Astrocyte (in vitro differentiated cells and primary cell): ENCODE measurements around the gene STRN4. TPM values are rescaled to one million over a fixed set of nuclear protein-coding genes. Genes with fewer than 3 reads are reported as not detected.

Experiments used
- DNase-seq: peaks from one replicate; pipeline ENCODE4 v3.0.0-alpha.2; 2010; ENCODE audit warnings: low read depth
- FAIRE-seq: peaks from 2 replicates; lab custom pipeline; 2011; peaks lifted over from hg19 to GRCh38; lab: Jason Lieb, UNC
- H2AFZ ChIP-seq: 2 replicates; pipeline ENCODE4 v1.6.0; 2012; ENCODE audit warnings: low read depth, low read length, inconsistent platforms
- H3K27ac ChIP-seq: 2 replicates; pipeline ENCODE4 v1.5.1; 2011; ENCODE audit warnings: low read depth, low read length, inconsistent platforms
- H3K27me3 ChIP-seq: 2 replicates; pipeline ENCODE4 v1.6.0; 2011; ENCODE audit warnings: low read length, inconsistent platforms; ENCODE audit not compliant: insufficient read depth
- H3K36me3 ChIP-seq: 2 replicates; pipeline ENCODE4 v1.5.1; 2011; ENCODE audit warnings: low read length, inconsistent platforms; ENCODE audit not compliant: insufficient read depth
- H3K4me1 ChIP-seq: 2 replicates; pipeline ENCODE4 v1.5.1; 2011; ENCODE audit warnings: low read length, inconsistent platforms; ENCODE audit not compliant: insufficient read depth
- H3K4me2 ChIP-seq: 2 replicates; pipeline ENCODE4 v1.6.0; 2012; ENCODE audit warnings: low read length, inconsistent platforms
- H3K4me3 ChIP-seq: 2 replicates; pipeline ENCODE4 v1.5.1; 2011; ENCODE audit warnings: low read depth, mild to moderate bottlenecking, low read length, inconsistent platforms; ENCODE audit not compliant: insufficient read depth
- H3K79me2 ChIP-seq: 2 replicates; pipeline ENCODE4 v1.6.0; 2012; ENCODE audit warnings: mild to moderate bottlenecking, low read length, inconsistent platforms; ENCODE audit not compliant: insufficient read depth
- H3K9ac ChIP-seq: 2 replicates; pipeline ENCODE4 v1.6.0; 2012; ENCODE audit warnings: mild to moderate bottlenecking, low read length, inconsistent platforms
- H3K9me3 ChIP-seq: 2 replicates; pipeline ENCODE4 v1.5.1; 2012; ENCODE audit warnings: low read depth, mild to moderate bottlenecking, low read length, inconsistent platforms; ENCODE audit not compliant: insufficient read depth
- H4K20me1 ChIP-seq: 2 replicates; pipeline ENCODE4 v1.6.0; 2012; ENCODE audit warnings: low read length, inconsistent platforms; ENCODE audit not compliant: insufficient read depth
- H3K27ac Mint-ChIP-seq: one replicate; pipeline ENCODE4 v1.8.0; 2021; ENCODE audit warnings: mild to moderate bottlenecking, mixed read lengths; ENCODE audit not compliant: unreplicated experiment
- H3K27me3 Mint-ChIP-seq: one replicate; pipeline ENCODE4 v1.8.0; 2021; ENCODE audit warnings: low read depth, mixed read lengths; ENCODE audit not compliant: unreplicated experiment
- H3K36me3 Mint-ChIP-seq: one replicate; pipeline ENCODE4 v1.8.0; 2021; ENCODE audit warnings: low read depth, mixed read lengths; ENCODE audit not compliant: unreplicated experiment
- H3K4me1 Mint-ChIP-seq: one replicate; pipeline ENCODE4 v1.8.0; 2021; ENCODE audit warnings: low read depth, mixed read lengths; ENCODE audit not compliant: unreplicated experiment
- H3K4me3 Mint-ChIP-seq: one replicate; pipeline ENCODE4 v1.8.0; 2021; ENCODE audit warnings: mild to moderate bottlenecking, moderate library complexity, mixed read lengths; ENCODE audit not compliant: unreplicated experiment
- H3K9me3 Mint-ChIP-seq: one replicate; pipeline ENCODE4 v1.8.0; 2021; ENCODE audit warnings: mild to moderate bottlenecking, mixed read lengths; ENCODE audit not compliant: unreplicated experiment
- EZH2 ChIP-seq: IDR thresholded peaks from 2 replicates; pipeline ENCODE4 v1.6.1; 2012; ENCODE audit warnings: mild to moderate bottlenecking, low read length, inconsistent platforms; ENCODE audit not compliant: insufficient read depth
- total RNA-seq: library from RNA; stranded (reverse); gene quantifications from 2 replicates; pipeline ENCODE4 v1.2.1, GENCODE V29; 2021
- TF ChIP-seq, protein P1 (sequence below): IDR thresholded peaks from 2 replicates; pipeline ENCODE4 v1.5.1; 2011; ENCODE audit warnings: low read depth, mild to moderate bottlenecking, inconsistent platforms, low read length, moderate library complexity; ENCODE audit not compliant: insufficient read depth

STRN4 gene
- total RNA-seq, 1 donor from 2014 or later = 80.8 TPM

DNA sequence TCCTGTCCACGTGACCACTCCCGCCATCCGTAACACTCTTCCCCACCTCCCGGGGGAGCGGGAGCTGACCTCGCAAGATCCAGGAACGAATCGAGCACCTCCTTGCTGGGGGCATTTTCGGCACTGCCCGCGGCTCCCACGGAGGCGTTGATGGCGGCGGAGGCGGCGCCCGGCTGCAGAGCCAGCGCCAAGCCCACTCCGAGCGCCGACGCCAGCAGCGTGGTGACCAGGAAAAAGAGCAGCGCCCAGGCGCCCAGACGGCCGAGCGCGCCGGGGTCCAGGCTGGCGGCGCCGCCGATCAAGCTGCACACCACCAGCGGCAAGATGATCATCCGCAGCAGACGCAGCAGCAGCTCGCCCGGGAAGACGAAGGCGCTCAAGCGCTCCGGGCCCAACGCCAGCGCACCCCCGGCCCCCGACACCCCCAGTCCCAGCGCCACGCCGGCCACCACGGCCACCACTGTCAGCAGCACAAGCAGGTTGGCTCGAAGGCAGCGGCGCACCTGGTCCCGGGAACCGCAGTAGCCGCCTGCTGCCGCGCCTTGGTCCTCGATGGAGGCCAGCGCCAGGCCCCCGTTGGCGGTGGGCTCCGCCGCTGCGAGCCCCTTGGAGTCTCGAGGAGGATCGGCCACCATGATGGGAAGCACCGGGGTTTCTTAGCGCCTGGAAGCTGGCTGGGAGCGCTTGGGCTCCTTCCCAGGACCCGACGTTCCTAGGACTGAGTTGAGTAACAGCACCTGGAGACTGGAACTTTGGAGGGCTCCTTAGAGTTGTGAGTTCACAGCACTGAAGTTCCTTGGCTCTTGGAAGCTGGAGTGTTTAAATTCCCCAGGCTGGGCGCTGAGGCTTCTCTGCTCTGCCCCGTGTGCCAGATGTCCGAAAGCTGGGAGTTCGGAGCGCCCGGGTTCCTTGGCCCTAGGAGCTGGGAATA, 41.3 kb upstream of the STRN4 start:
- peaks cover 30% of the 10 kb centered on the region for H3K4me1 ChIP-seq
- peak overlapping the region; percentile 74 for H3K27ac ChIP-seq
- Mint-ChIP-seq H3K27me3 (no peaks in the 10 kb centered on the region), H3K9me3 (no peaks in the 10 kb centered on the region), H3K4me3 (peak overlapping the region; percentile 97), H3K27ac (peak overlapping the region; percentile 99), H3K4me1 (peaks cover 18% of the 10 kb centered on the region), H3K36me3 (peaks cover 11% of the 10 kb centered on the region)
- DNase-seq (peak; percentile 42), FAIRE-seq (no peak)
- peak overlapping the region; percentile 90 for H3K4me2 ChIP-seq
- H3K9ac ChIP-seq = peak overlapping the region; percentile 86
- H3K79me2 ChIP-seq = peaks cover 58% of the 10 kb centered on the region
- TF ChIP-seq EZH2 = no peak
- TF ChIP-seq, protein P1, sequence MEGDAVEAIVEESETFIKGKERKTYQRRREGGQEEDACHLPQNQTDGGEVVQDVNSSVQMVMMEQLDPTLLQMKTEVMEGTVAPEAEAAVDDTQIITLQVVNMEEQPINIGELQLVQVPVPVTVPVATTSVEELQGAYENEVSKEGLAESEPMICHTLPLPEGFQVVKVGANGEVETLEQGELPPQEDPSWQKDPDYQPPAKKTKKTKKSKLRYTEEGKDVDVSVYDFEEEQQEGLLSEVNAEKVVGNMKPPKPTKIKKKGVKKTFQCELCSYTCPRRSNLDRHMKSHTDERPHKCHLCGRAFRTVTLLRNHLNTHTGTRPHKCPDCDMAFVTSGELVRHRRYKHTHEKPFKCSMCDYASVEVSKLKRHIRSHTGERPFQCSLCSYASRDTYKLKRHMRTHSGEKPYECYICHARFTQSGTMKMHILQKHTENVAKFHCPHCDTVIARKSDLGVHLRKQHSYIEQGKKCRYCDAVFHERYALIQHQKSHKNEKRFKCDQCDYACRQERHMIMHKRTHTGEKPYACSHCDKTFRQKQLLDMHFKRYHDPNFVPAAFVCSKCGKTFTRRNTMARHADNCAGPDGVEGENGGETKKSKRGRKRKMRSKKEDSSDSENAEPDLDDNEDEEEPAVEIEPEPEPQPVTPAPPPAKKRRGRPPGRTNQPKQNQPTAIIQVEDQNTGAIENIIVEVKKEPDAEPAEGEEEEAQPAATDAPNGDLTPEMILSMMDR = no peak
- H4K20me1 ChIP-seq = peaks cover 42% of the 10 kb centered on the region
- H3K27me3 ChIP-seq = no peaks in the 10 kb centered on the region
- H3K9me3 ChIP-seq = no peaks in the 10 kb centered on the region
- peak overlapping the region; percentile 33 for H2AFZ ChIP-seq
- H3K4me3 ChIP-seq = peak overlapping the region; percentile 77
- peaks cover 4% of the 10 kb centered on the region for H3K36me3 ChIP-seq

GRCh38 chr19:46787040-46787330, 40.7 kb upstream of the STRN4 start:
- peaks cover 13% of the 10 kb centered on the region for H3K4me1 Mint-ChIP-seq
- peak overlapping the region; percentile 97 for H3K4me3 Mint-ChIP-seq
- no peaks in the 10 kb centered on the region for H3K9me3 ChIP-seq
- H3K4me1 ChIP-seq = peaks cover 27% of the 10 kb centered on the region
- H3K36me3 Mint-ChIP-seq = peaks cover 12% of the 10 kb centered on the region
- H3K27me3 Mint-ChIP-seq = no peaks in the 10 kb centered on the region
- peak overlapping the region; percentile 90 for H3K4me2 ChIP-seq
- no peak for FAIRE-seq
- no peaks in the 10 kb centered on the region for H3K27me3 ChIP-seq
- peaks cover 9% of the 10 kb centered on the region for H3K36me3 ChIP-seq
- no peak overlapping the region for H2AFZ ChIP-seq
- peak overlapping the region; percentile 99 for H3K27ac Mint-ChIP-seq
- H3K27ac ChIP-seq = peak overlapping the region; percentile 74
- H3K79me2 ChIP-seq = peaks cover 62% of the 10 kb centered on the region
- TF ChIP-seq EZH2 = no peak
- TF ChIP-seq, protein P1 = no peak
- H3K9ac ChIP-seq = peak overlapping the region; percentile 86
- H3K9me3 Mint-ChIP-seq = no peaks in the 10 kb centered on the region
- peaks cover 48% of the 10 kb centered on the region for H4K20me1 ChIP-seq
- no peak for DNase-seq
- peak overlapping the region; percentile 77 for H3K4me3 ChIP-seq
